HepG2 (cell line): ENCODE results near the gene VWA7. TPM values are rescaled to one million over a fixed set of nuclear protein-coding genes. Genes with fewer than 3 reads are reported as not detected.
A peak's percentile ranks its signal among the peaks of the same experiment; 100 is the strongest.

Experiments used
- ADNP ChIP-seq: sonication (generic); formaldehyde crosslinking; IDR thresholded peaks from 2 replicates; pipeline ENCODE4 v1.4.0; 2020; ENCODE audit warnings: missing genetic modification reagents
- DNMT3B ChIP-seq: conservative IDR thresholded peaks from 2 replicates; pipeline ENCODE4 v1.6.1; 2016; ENCODE audit warnings: missing biosample characterization, control low read depth
- ETS1 ChIP-seq: sonication (generic); formaldehyde crosslinking; IDR thresholded peaks from 2 replicates; pipeline ENCODE4 v1.4.0; 2020; ENCODE audit warnings: missing genetic modification reagents
- GLI4 ChIP-seq: sonication (generic); formaldehyde crosslinking; IDR thresholded peaks from 2 replicates; pipeline ENCODE4 v1.5.1; 2020; ENCODE audit warnings: missing genetic modification reagents, mild to moderate bottlenecking, moderate library complexity, borderline replicate concordance
- GZF1 ChIP-seq: sonication (generic); formaldehyde crosslinking; IDR thresholded peaks from 2 replicates; pipeline ENCODE4 v1.5.1; 2020; ENCODE audit warnings: mild to moderate bottlenecking, missing genetic modification reagents
- HMG20B ChIP-seq: conservative IDR thresholded peaks from 2 replicates; pipeline ENCODE4 v1.6.1; 2016; ENCODE audit warnings: missing genetic modification reagents, missing compliant biosample characterization
- JUNB ChIP-seq: sonication (generic); formaldehyde crosslinking; IDR thresholded peaks from 2 replicates; pipeline ENCODE4 v1.8.0; 2022; ENCODE audit warnings: missing genetic modification reagents, mild to moderate bottlenecking, borderline replicate concordance
- KMT2A ChIP-seq: sonication (generic); formaldehyde crosslinking; IDR thresholded peaks from 2 replicates; pipeline ENCODE4 v1.4.0; 2020; ENCODE audit warnings: missing genetic modification reagents
- MAFK ChIP-seq, 2 experiments: IDR thresholded peaks in 1 of 2; conservative IDR thresholded peaks in 1 of 2; 2 replicates each; pipeline ENCODE4 v1.6.1; 2011; ENCODE audit warnings: improper control_type of control experiment in 2 of 2, low read length in 2 of 2
- MED13 ChIP-seq: sonication (generic); formaldehyde crosslinking; IDR thresholded peaks from 2 replicates; pipeline ENCODE4 v1.5.0; 2020; ENCODE audit warnings: missing genetic modification reagents
- POLR2A ChIP-seq, 2 experiments: IDR thresholded peaks; 2 replicates each; pipeline ENCODE4 v1.6.1; 2011; ENCODE audit warnings: low read depth in 2 of 2, low read length in 2 of 2, mild to moderate bottlenecking in 1 of 2, moderate library complexity in 1 of 2; ENCODE audit not compliant: insufficient read depth in 1 of 2
- POLR2G ChIP-seq: fragments of 200-400 bp; formaldehyde crosslinking; IDR thresholded peaks from 2 replicates; pipeline ENCODE4 v1.6.1; 2018; ENCODE audit warnings: mild to moderate bottlenecking, low read depth, low read length, moderate library complexity
- RBM22 ChIP-seq: fragments of 200-400 bp; formaldehyde crosslinking; optimal IDR thresholded peaks from 2 replicates; pipeline ENCODE3; 2017; ENCODE audit warnings: mild to moderate bottlenecking, low read length, moderate library complexity
- REPIN1 ChIP-seq: sonication (generic); formaldehyde crosslinking; IDR thresholded peaks from 2 replicates; pipeline ENCODE4 v1.8.0; 2022; ENCODE audit warnings: missing genetic modification reagents, low read depth, mild to moderate bottlenecking, borderline replicate concordance
- SRSF4 ChIP-seq: fragments of 200-400 bp; formaldehyde crosslinking; IDR thresholded peaks from one replicate; pipeline ENCODE4 v1.6.1; 2018; ENCODE audit warnings: mild to moderate bottlenecking, low read depth, low read length, moderate library complexity; ENCODE audit not compliant: poor library complexity, severe bottlenecking
- TEAD2 ChIP-seq: sonication (generic); formaldehyde crosslinking; IDR thresholded peaks from 2 replicates; pipeline ENCODE4 v1.9.0; 2021; ENCODE audit warnings: missing genetic modification reagents
- ZFP37 ChIP-seq: sonication (generic); formaldehyde crosslinking; IDR thresholded peaks from 2 replicates; pipeline ENCODE4 v1.4.0; 2020; ENCODE audit warnings: missing genetic modification reagents, borderline replicate concordance
- ZFX ChIP-seq: sonication (generic); formaldehyde crosslinking; IDR thresholded peaks from 2 replicates; pipeline ENCODE4 v1.4.0; 2020; ENCODE audit warnings: mild to moderate bottlenecking, low read depth, missing genetic modification reagents, moderate library complexity
- ZKSCAN1 ChIP-seq: fragments of 150-350 bp; IDR thresholded peaks from 2 replicates; pipeline ENCODE4 v1.6.1; 2014; ENCODE audit warnings: low read length
- ZNF207 ChIP-seq: fragments of 450-650 bp; IDR thresholded peaks from 2 replicates; pipeline ENCODE4 v1.6.1; 2016; ENCODE audit warnings: antibody characterized with exemption, borderline replicate concordance
- ZNF225 ChIP-seq: sonication (generic); formaldehyde crosslinking; IDR thresholded peaks from 2 replicates; pipeline ENCODE4 v1.4.0; 2020; ENCODE audit warnings: mild to moderate bottlenecking, missing genetic modification reagents
- ZNF292 ChIP-seq: sonication (generic); formaldehyde crosslinking; IDR thresholded peaks from 2 replicates; pipeline ENCODE4 v1.8.1; 2022; ENCODE audit warnings: mild to moderate bottlenecking, low read depth, missing genetic modification reagents, borderline replicate concordance
- ZNF510 ChIP-seq: sonication (generic); formaldehyde crosslinking; IDR thresholded peaks from 2 replicates; pipeline ENCODE4 v1.4.0; 2020; ENCODE audit warnings: low read depth, mild to moderate bottlenecking, missing genetic modification reagents
- ZNF543 ChIP-seq: sonication (generic); formaldehyde crosslinking; IDR thresholded peaks from 2 replicates; pipeline ENCODE4 v1.4.0; 2020; ENCODE audit warnings: mild to moderate bottlenecking, missing genetic modification reagents
- ZNF562 ChIP-seq: sonication (generic); formaldehyde crosslinking; IDR thresholded peaks from 2 replicates; pipeline ENCODE4 v1.8.0; 2022; ENCODE audit warnings: missing genetic modification reagents, borderline replicate concordance
- ZSCAN12 ChIP-seq: sonication (generic); formaldehyde crosslinking; IDR thresholded peaks from 2 replicates; pipeline ENCODE4 v1.9.0; 2021; ENCODE audit warnings: mild to moderate bottlenecking, missing genetic modification reagents
- polyA plus RNA-seq, 8 experiments: library from polyadenylated mRNA; depleted of rRNA in 3 of 8; stranded (reverse) in 7 of 8; unstranded in 1 of 8; fragments of >200 nt; fragmentation: Illumina TruSeq in 4 of 8; extraction: Trizol in 4 of 8; gene quantifications; 2 replicates each; pipeline versions ENCODE4 v1.2.1 to v1.2.3, GENCODE V29; 2011 to 2016; ENCODE audit warnings: low read depth in 4 of 8, missing spikeins in 1 of 8, mixed read lengths in 1 of 8; ENCODE audit not compliant: insufficient read depth in 1 of 8
- total RNA-seq, 5 experiments: library from RNA; depleted of rRNA; stranded (reverse); fragments of >200 nt; fragmentation: Illumina TruSeq; extraction: Trizol; gene quantifications; 2 replicates each; pipeline ENCODE4 v1.2.3, GENCODE V29; 2016; ENCODE audit warnings: low read depth in 1 of 5
- TF ChIP-seq, protein P1 (sequence below): sonication (generic); formaldehyde crosslinking; IDR thresholded peaks from 2 replicates; pipeline ENCODE4 v1.5.1; 2020; ENCODE audit warnings: missing genetic modification reagents, mild to moderate bottlenecking, borderline replicate concordance
- TF ChIP-seq, protein P2 (sequence below): IDR thresholded peaks from 2 replicates; pipeline ENCODE4 v1.6.1; 2016; ENCODE audit warnings: missing compliant biosample characterization, missing genetic modification reagents, borderline replicate concordance

Gene VWA7
- total and polyA plus RNA-seq, 2 of the 13 experiments (the other 11 are each of a cell fraction or from before 2014, with no cell fraction given), result 0.86 to 3.3 TPM

DNA sequence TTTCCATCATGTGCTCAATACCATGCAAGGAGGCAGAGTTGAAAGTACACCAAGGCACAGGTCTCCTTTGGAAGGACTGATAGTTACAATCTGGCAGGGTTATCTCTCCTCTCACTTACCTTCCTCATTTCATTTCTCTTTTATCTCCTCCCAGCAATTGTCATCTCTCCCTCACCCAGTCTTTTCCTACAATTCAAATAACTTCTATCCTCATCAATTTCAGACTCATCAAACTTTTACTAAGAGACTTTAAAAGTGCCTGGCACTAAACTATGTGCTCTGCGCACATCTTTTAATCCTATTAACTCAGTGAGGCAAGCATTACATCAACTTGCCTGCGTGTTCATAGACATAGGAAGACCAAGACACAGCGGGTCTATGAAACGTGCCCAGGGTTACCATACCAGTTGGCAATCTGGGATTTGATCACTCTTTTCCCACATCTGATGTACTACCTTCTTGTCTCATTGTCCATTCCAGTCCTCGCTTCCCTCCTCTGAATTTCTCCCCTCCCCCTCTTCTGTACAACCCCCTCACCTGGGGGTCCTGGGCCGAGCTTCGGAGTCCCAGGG lies 17.3 kb upstream of the VWA7 start (continued):
- no peak for TF ChIP-seq ETS1 (CRISPR knock-in tag)
- TF ChIP-seq, protein P1, sequence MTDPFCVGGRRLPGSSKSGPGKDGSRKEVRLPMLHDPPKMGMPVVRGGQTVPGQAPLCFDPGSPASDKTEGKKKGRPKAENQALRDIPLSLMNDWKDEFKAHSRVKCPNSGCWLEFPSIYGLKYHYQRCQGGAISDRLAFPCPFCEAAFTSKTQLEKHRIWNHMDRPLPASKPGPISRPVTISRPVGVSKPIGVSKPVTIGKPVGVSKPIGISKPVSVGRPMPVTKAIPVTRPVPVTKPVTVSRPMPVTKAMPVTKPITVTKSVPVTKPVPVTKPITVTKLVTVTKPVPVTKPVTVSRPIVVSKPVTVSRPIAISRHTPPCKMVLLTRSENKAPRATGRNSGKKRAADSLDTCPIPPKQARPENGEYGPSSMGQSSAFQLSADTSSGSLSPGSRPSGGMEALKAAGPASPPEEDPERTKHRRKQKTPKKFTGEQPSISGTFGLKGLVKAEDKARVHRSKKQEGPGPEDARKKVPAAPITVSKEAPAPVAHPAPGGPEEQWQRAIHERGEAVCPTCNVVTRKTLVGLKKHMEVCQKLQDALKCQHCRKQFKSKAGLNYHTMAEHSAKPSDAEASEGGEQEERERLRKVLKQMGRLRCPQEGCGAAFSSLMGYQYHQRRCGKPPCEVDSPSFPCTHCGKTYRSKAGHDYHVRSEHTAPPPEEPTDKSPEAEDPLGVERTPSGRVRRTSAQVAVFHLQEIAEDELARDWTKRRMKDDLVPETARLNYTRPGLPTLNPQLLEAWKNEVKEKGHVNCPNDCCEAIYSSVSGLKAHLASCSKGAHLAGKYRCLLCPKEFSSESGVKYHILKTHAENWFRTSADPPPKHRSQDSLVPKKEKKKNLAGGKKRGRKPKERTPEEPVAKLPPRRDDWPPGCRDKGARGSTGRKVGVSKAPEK (CRISPR knock-in tag), result no peak
- no peak for TF ChIP-seq ZNF292 (CRISPR knock-in tag)
- TF ChIP-seq POLR2G, result no peak; the same call in 1 of the 2 replicates
- TF ChIP-seq ZFX (CRISPR knock-in tag), result no peak
- no peak for TF ChIP-seq HMG20B (CRISPR knock-in tag)
- no peak for TF ChIP-seq ZKSCAN1
- no peak for TF ChIP-seq MAFK (conservative IDR thresholded peaks at IDR 0.05 in 1 of 2, IDR thresholded peaks at IDR 0.05 in 1 of 2; ENCODE audit: low read length in 2 of 2)
- TF ChIP-seq ZNF225, result no peak
- no peak for TF ChIP-seq MED13
- no peak for TF ChIP-seq KMT2A (CRISPR knock-in tag)
- no peak for TF ChIP-seq ZNF562 (CRISPR knock-in tag)
- TF ChIP-seq ZFP37 (CRISPR knock-in tag), result no peak
- no peak for TF ChIP-seq ADNP
- no peak for TF ChIP-seq ZNF207
- peak in 1 of 2 experiments; percentile 38; a peak in 1 of 4 replicates for TF ChIP-seq POLR2A (IDR thresholded peaks at IDR 0.05; ENCODE audit: insufficient read depth in 1 of 2, low read depth in 2 of 2, low read length in 2 of 2)
- TF ChIP-seq JUNB, result no peak
- TF ChIP-seq DNMT3B, result no peak
- 0 out of 2 replicates have a peak, but pooled peaks have one; percentile 18 for TF ChIP-seq REPIN1 (CRISPR knock-in tag)
- TF ChIP-seq, protein P2, sequence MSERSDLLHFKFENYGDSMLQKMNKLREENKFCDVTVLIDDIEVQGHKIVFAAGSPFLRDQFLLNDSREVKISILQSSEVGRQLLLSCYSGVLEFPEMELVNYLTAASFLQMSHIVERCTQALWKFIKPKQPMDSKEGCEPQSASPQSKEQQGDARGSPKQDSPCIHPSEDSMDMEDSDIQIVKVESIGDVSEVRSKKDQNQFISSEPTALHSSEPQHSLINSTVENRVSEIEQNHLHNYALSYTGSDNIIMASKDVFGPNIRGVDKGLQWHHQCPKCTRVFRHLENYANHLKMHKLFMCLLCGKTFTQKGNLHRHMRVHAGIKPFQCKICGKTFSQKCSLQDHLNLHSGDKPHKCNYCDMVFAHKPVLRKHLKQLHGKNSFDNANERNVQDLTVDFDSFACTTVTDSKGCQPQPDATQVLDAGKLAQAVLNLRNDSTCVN (CRISPR knock-in tag), result 0 out of 2 replicates have a peak, but pooled peaks have one; percentile 29
- no peak for TF ChIP-seq GZF1 (CRISPR knock-in tag)
- TF ChIP-seq TEAD2 (CRISPR knock-in tag), result 0 out of 2 replicates have a peak, but pooled peaks have one; percentile 40
- TF ChIP-seq ZNF543 (CRISPR knock-in tag), result no peak
- TF ChIP-seq ZNF510, result no peak
- no peak for TF ChIP-seq SRSF4
- no peak for TF ChIP-seq RBM22
- TF ChIP-seq GLI4 (CRISPR knock-in tag), result no peak
- 0 out of 2 replicates have a peak, but pooled peaks have one; percentile 1 for TF ChIP-seq ZSCAN12 (CRISPR knock-in tag)
